Rectal smooth muscle tissue (tissue), 1 donor: Measurements from ENCODE around the gene RHBDD1.

Source experiments
- H3K27ac ChIP-seq: one replicate; pipeline ENCODE4 v1.7.0; 2013; ENCODE audit warnings: low read depth, low read length, inconsistent platforms
- H3K27me3 ChIP-seq: one replicate; pipeline ENCODE4 v1.7.0; 2013; ENCODE audit warnings: low read length; ENCODE audit not compliant: control insufficient read depth, insufficient read depth
- H3K36me3 ChIP-seq: one replicate; pipeline ENCODE4 v1.7.0; 2013; ENCODE audit warnings: low read length; ENCODE audit not compliant: control insufficient read depth, insufficient read depth
- H3K4me1 ChIP-seq: one replicate; pipeline ENCODE4 v1.7.0; 2013; ENCODE audit warnings: low read length; ENCODE audit not compliant: control insufficient read depth, insufficient read depth
- H3K4me3 ChIP-seq: one replicate; pipeline ENCODE4 v1.7.0; 2013; ENCODE audit warnings: low read length
- H3K9ac ChIP-seq: one replicate; pipeline ENCODE4 v1.7.0; 2013; ENCODE audit warnings: low read length

The RHBDD1 gene

DNA sequence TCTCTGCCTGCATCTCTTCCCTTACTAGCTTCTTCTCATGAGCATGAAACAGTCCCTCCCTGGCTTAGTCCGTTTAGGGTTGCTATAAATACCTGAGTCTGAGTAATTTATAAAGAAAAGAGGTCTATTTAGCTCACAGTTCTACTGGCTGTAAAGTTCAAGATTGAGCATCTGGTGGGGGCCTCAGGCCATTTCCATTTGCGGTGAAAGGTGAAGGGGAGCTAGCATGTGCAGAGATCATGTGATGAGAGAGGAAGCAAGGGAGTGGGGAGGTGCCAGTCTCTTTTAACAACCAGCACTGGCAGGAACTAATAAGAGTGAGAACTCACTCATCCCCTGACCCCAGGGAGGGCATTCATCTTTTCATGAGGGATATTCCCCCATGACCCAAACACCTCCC is 26.8 kb downstream of the RHBDD1 start:
- Histone ChIP-seq H3K9ac (no peak overlapping the region), H3K27ac (no peak overlapping the region), H3K4me1 (no peaks in the 10 kb centered on the region), H3K27me3 (no peaks in the 10 kb centered on the region), H3K4me3 (no peak overlapping the region), H3K36me3 (peaks cover 3% of the 10 kb centered on the region)

- peaks cover 9% of the 10 kb centered on the region for H3K36me3 ChIP-seq
- H3K4me1 ChIP-seq = no peaks in the 10 kb centered on the region
- H3K27me3 ChIP-seq = no peaks in the 10 kb centered on the region
- no peak overlapping the region for H3K4me3 ChIP-seq
- H3K27ac ChIP-seq = no peak overlapping the region
- H3K9ac ChIP-seq = no peak overlapping the region
Observed at GRCh38 chr2:226865273-226865672, 29.4 kb downstream of the RHBDD1 start.

DNA sequence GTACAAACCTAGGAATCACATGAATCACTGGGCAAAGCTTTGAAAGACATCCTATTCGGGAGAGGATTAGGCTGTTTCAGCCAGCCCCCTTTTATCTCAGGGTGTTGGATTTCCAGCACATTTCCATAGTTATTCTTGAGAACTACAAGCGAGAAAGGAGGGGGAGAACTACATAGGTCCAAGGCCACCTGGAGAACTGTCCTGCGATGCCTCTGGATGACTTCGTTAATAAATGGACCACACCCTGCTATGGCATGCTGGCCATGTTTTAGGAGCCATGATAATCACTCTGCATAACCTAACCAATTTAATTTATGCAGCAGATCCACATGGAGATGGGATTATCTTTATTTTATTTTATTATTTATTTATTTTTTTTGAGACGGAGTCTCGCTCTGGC is 29.9 kb downstream of the RHBDD1 start:
- H3K4me3 ChIP-seq = no peak overlapping the region
- H3K9ac ChIP-seq = no peak overlapping the region
- peaks cover 9% of the 10 kb centered on the region for H3K36me3 ChIP-seq
- no peak overlapping the region for H3K27ac ChIP-seq
- no peaks in the 10 kb centered on the region for H3K4me1 ChIP-seq
- no peaks in the 10 kb centered on the region for H3K27me3 ChIP-seq

- Histone ChIP-seq H3K36me3 (peaks cover 9% of the 10 kb centered on the region), H3K4me1 (no peaks in the 10 kb centered on the region), H3K4me3 (no peak overlapping the region), H3K27ac (no peak overlapping the region), H3K27me3 (no peaks in the 10 kb centered on the region), H3K9ac (no peak overlapping the region)
Observed at GRCh38 chr2:226868331-226869162, 32.7 kb downstream of the RHBDD1 start.

GRCh38 chr2:226869371-226869770 is 33.5 kb downstream of the RHBDD1 start:
- Histone ChIP-seq H3K4me1 (no peaks in the 10 kb centered on the region), H3K27me3 (no peaks in the 10 kb centered on the region), H3K36me3 (peaks cover 9% of the 10 kb centered on the region), H3K9ac (no peak overlapping the region), H3K27ac (no peak overlapping the region), H3K4me3 (no peak overlapping the region)

GRCh38 chr2:226873051-226873620 is 37.3 kb downstream of the RHBDD1 start:
- no peak overlapping the region for H3K4me3 ChIP-seq
- no peak overlapping the region for H3K9ac ChIP-seq
- no peak overlapping the region for H3K27ac ChIP-seq
- H3K4me1 ChIP-seq = no peaks in the 10 kb centered on the region
- no peaks in the 10 kb centered on the region for H3K27me3 ChIP-seq
- H3K36me3 ChIP-seq = peaks cover 5% of the 10 kb centered on the region

DNA sequence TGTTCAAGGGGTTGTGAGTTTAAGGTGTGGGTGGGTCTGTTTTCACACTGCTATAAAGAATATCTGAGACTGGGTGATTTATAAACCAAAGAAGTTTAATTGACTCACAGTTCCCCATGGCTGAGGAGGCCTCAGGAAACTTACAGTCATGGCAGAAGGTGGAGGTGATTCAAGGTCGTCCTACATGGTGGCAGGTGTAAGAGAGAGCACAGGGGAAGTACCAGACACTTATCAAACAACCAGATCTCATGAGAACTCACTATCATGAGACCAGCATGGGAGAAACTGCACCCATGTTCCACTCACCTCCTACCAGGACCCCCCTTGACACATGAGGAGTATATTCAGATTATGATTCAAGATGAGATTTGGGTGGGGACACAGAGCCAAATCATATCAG is 38.0 kb downstream of the RHBDD1 start:
- Histone ChIP-seq H3K27me3 (no peaks in the 10 kb centered on the region), H3K4me1 (no peaks in the 10 kb centered on the region), H3K4me3 (no peak overlapping the region), H3K27ac (no peak overlapping the region), H3K9ac (no peak overlapping the region), H3K36me3 (peaks cover 5% of the 10 kb centered on the region)

DNA sequence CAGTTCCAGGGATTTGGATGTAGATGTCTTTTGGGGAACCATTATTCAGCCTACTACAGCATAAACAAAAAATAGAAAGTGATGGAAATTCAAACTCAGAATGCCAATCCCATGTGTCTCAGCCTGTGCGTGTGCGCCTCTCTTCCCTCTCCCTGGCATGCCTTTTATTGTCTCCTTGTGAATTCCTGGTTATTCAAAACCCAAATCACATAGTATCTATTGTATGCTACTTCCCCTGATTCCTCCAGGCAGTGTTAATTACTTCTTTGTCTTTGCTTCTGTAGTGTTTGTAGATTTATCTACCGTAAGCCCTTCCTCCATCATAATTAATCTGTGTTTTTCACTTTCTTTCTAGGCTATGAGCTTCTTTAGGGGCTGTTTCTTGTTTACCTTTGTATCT is 38.9 kb downstream of the RHBDD1 start:
- Histone ChIP-seq H3K27ac (no peak overlapping the region), H3K36me3 (no peaks in the 10 kb centered on the region), H3K4me3 (no peak overlapping the region), H3K27me3 (no peaks in the 10 kb centered on the region), H3K4me1 (peaks cover under 1% of the 10 kb centered on the region), H3K9ac (no peak overlapping the region)

DNA sequence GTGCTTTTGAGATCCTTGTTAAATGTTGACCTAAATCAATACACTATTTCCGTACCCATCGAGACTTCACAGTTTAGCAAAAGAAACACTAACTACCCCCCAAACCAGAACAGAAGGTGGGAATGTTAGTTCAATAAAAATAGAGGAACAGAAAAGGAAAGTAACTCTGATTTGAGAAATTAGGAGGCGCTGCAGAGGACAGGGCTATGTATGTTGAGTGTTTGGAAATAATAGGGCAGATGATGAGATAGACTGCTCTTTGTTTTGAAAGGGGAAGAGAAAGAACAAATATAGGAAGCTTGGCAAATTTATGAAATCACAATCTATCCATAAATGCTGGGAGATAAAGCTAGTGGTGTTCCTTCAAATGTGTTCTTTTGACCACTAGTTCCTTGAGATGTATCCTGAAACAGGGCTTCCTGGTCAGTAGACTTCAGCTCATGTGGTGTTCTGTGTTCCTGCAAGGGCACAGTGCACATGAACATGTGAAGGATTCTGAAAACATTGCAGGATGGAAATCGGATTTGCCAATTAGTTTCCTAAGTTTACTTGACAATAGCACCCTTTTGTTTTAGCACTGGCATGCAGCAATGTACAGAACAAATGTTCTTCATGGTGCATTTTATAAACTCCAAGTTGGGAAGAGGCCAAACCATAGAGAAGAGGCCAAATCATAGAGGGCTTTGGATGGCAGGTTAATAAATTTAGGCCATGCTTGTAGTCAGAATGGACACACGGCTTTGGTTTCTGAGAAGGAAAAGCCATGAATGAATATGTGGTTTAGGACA is 39.8 kb downstream of the RHBDD1 start:
- no peaks in the 10 kb centered on the region for H3K36me3 ChIP-seq
- H3K9ac ChIP-seq = no peak overlapping the region
- no peak overlapping the region for H3K4me3 ChIP-seq
- peaks cover 3% of the 10 kb centered on the region for H3K4me1 ChIP-seq
- no peak overlapping the region for H3K27ac ChIP-seq
- no peaks in the 10 kb centered on the region for H3K27me3 ChIP-seq

- no peaks in the 10 kb centered on the region for H3K36me3 ChIP-seq
- no peak overlapping the region for H3K9ac ChIP-seq
- H3K27ac ChIP-seq = no peak overlapping the region
- H3K4me3 ChIP-seq = no peak overlapping the region
- H3K27me3 ChIP-seq = no peaks in the 10 kb centered on the region
- H3K4me1 ChIP-seq = peaks cover 3% of the 10 kb centered on the region
Observed at GRCh38 chr2:226877491-226877890, 41.6 kb downstream of the RHBDD1 start.

GRCh38 chr2:226881287-226881686 is 45.4 kb downstream of the RHBDD1 start:
- no peak overlapping the region for H3K4me3 ChIP-seq
- no peaks in the 10 kb centered on the region for H3K36me3 ChIP-seq
- H3K27me3 ChIP-seq = no peaks in the 10 kb centered on the region
- H3K4me1 ChIP-seq = peaks cover 3% of the 10 kb centered on the region
- no peak overlapping the region for H3K9ac ChIP-seq
- H3K27ac ChIP-seq = no peak overlapping the region

DNA sequence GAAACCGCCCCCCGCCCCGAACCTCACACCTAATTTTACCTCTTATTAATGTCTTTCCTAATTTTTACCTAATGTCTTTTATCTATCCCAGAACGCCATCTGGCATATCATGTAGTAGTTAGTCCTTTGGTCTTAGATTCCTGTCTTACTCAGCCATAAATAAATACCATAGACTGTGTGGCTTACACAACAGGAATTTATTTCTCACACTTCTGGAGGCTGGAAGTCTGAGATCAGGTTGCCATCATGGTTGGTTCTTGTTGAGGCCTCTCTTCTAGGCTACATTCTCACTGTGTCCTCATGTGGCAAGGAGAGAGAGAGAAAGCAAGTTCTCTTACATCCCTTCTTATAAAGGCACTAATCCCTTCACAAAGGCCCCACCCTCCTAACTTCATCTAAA is 46.8 kb downstream of the RHBDD1 start:
- Histone ChIP-seq H3K4me3 (no peak overlapping the region), H3K4me1 (peaks cover 3% of the 10 kb centered on the region), H3K36me3 (no peaks in the 10 kb centered on the region), H3K9ac (no peak overlapping the region), H3K27me3 (no peaks in the 10 kb centered on the region), H3K27ac (no peak overlapping the region)
